OCI-LY3 (cell line): ENCODE measurements around the gene TMEM17.

ENCODE experiments used
- H2AFZ ChIP-seq: fragments of 200-600, 300-600 bp; shearing (Covaris generic); 2 replicates; pipeline ENCODE4 v1.6.0; 2014; ENCODE audit warnings: antibody characterized with exemption, low read depth, low read length
- H3K27ac ChIP-seq: fragments of 200-600, 300-600 bp; sonication (generic); 2 replicates; pipeline ENCODE4 v1.5.1; 2014; ENCODE audit warnings: mild to moderate bottlenecking, low read length, moderate library complexity, mixed read lengths
- H3K27me3 ChIP-seq: fragments of 200-600, 300-600 bp; sonication (generic); 2 replicates; pipeline ENCODE4 v1.6.1; 2014; ENCODE audit warnings: low read depth, low read length, mixed read lengths
- H3K36me3 ChIP-seq: fragments of 200-600, 300-600 bp; sonication (generic); replicated peaks from 2 replicates; pipeline ENCODE3; 2014; ENCODE audit warnings: low read depth, low read length, mixed read lengths
- H3K4me1 ChIP-seq: fragments of 300-600, 200-600 bp; sonication (generic); 2 replicates; pipeline ENCODE4 v1.6.1; 2014; ENCODE audit warnings: low read length, mixed read lengths
- H3K4me2 ChIP-seq: fragments of 200-600, 300-600 bp; sonication (generic); 2 replicates; pipeline ENCODE4 v1.6.1; 2014; ENCODE audit warnings: low read length, mixed read lengths
- H3K4me3 ChIP-seq: fragments of 300-600, 200-600 bp; sonication (generic); 2 replicates; pipeline ENCODE4 v1.5.1; 2014; ENCODE audit warnings: antibody characterized with exemption, mild to moderate bottlenecking, low read length, moderate library complexity
- H3K79me2 ChIP-seq: fragments of 300-600, 200-600 bp; shearing (Covaris generic); 2 replicates; pipeline ENCODE4 v1.6.1; 2014; ENCODE audit warnings: mild to moderate bottlenecking, low read length, mixed read lengths
- H3K9ac ChIP-seq: fragments of 300-600, 200-600 bp; shearing (Covaris generic); 2 replicates; pipeline ENCODE4 v1.6.0; 2014; ENCODE audit warnings: mild to moderate bottlenecking, low read length, moderate library complexity
- H3K9me3 ChIP-seq: fragments of 200-600, 300-600 bp; shearing (Covaris generic); 2 replicates; pipeline ENCODE4 v1.6.1; 2014; ENCODE audit warnings: low read length, mixed read lengths; ENCODE audit not compliant: insufficient read depth
- H4K20me1 ChIP-seq: fragments of 200-600, 300-600 bp; sonication (generic); 2 replicates; pipeline ENCODE4 v1.6.1; 2016; ENCODE audit warnings: low read length, mixed read lengths; ENCODE audit not compliant: insufficient read depth
- CTCF ChIP-seq: fragments of 200-600, 300-600 bp; sonication (generic); IDR thresholded peaks from 2 replicates; pipeline ENCODE4 v1.5.1; 2014; ENCODE audit warnings: antibody characterized with exemption, low read length, low read depth
- EZH2phosphoT487 ChIP-seq: fragments of 200-600 bp; shearing (Covaris generic); IDR thresholded peaks from 2 replicates; pipeline ENCODE4 v1.6.1; 2018; ENCODE audit warnings: antibody characterized with exemption, mixed run types, low read depth

TMEM17 gene

GRCh38 chr2:62529758-62530157, 23.8 kb upstream of the TMEM17 start:
- Histone ChIP-seq H3K9me3 (no peaks in the 10 kb centered on the region), H3K27ac (no peak overlapping the region), H4K20me1 (no peaks in the 10 kb centered on the region), H3K36me3 (no peaks in the 10 kb centered on the region), H3K27me3 (no peaks in the 10 kb centered on the region), H3K9ac (no peak overlapping the region), H3K4me2 (no peak overlapping the region), H3K4me1 (no peaks in the 10 kb centered on the region), H2AFZ (no peak overlapping the region), H3K4me3 (no peak overlapping the region), H3K79me2 (no peaks in the 10 kb centered on the region)
- TF ChIP-seq CTCF (no peak), EZH2phosphoT487 (no peak)

GRCh38 chr2:62527478-62528210, 21.6 kb upstream of the TMEM17 start:
- H2AFZ ChIP-seq: no peak overlapping the region
- no peak for TF ChIP-seq CTCF
- no peak for TF ChIP-seq EZH2phosphoT487
- H3K79me2 ChIP-seq: no peaks in the 10 kb centered on the region
- H3K36me3 ChIP-seq: no peaks in the 10 kb centered on the region
- H3K4me2 ChIP-seq: no peak overlapping the region
- H3K4me3 ChIP-seq: no peak overlapping the region
- H4K20me1 ChIP-seq: no peaks in the 10 kb centered on the region
- H3K27me3 ChIP-seq: no peaks in the 10 kb centered on the region
- 0 out of 2 replicates have a peak, but pooled peaks cover 5% of the 10 kb centered on the region for H3K9me3 ChIP-seq
- H3K9ac ChIP-seq: no peak overlapping the region
- no peaks in the 10 kb centered on the region for H3K4me1 ChIP-seq
- no peak overlapping the region for H3K27ac ChIP-seq

GRCh38 chr2:62526531-62527381, 20.8 kb upstream of the TMEM17 start:
- Histone ChIP-seq H3K36me3 (no peaks in the 10 kb centered on the region), H3K27me3 (no peaks in the 10 kb centered on the region), H3K79me2 (no peaks in the 10 kb centered on the region), H2AFZ (no peak overlapping the region), H3K4me1 (no peaks in the 10 kb centered on the region), H3K9ac (no peak overlapping the region), H4K20me1 (no peaks in the 10 kb centered on the region), H3K9me3 (0 out of 2 replicates have a peak, but pooled peaks cover 5% of the 10 kb centered on the region), H3K4me2 (no peak overlapping the region), H3K4me3 (no peak overlapping the region), H3K27ac (no peak overlapping the region)
- TF ChIP-seq CTCF (no peak), EZH2phosphoT487 (no peak)
